ENCODE results near the gene METTL26.
A peak's percentile ranks its signal among the peaks of the same experiment; 100 is the strongest.

METTL26 gene

GRCh38 chr16:658679-659571 lies 22.8 kb upstream of the METTL26 start:
- Mint-ChIP-seq H3K27ac (no peak overlapping the region), H3K4me1 (ENCODE audit: low read depth) (peaks cover 5% of the 10 kb centered on the region), H3K27me3 (ENCODE audit: low read depth) (no peaks in the 10 kb centered on the region), H3K36me3 (ENCODE audit: low read depth) (no peaks in the 10 kb centered on the region), H3K4me3 (no peak overlapping the region), H3K9me3 (no peaks in the 10 kb centered on the region)
- no peak for DNase-seq (ENCODE audit: low spot score)

GRCh38 chr16:657487-657886 lies 21.4 kb upstream of the METTL26 start:
- Mint-ChIP-seq H3K27ac (no peak overlapping the region), H3K27me3 (ENCODE audit: low read depth) (no peaks in the 10 kb centered on the region), H3K9me3 (no peaks in the 10 kb centered on the region), H3K4me3 (no peak overlapping the region), H3K4me1 (ENCODE audit: low read depth) (peaks cover 5% of the 10 kb centered on the region), H3K36me3 (ENCODE audit: low read depth) (no peaks in the 10 kb centered on the region)
- no peak for DNase-seq (ENCODE audit: low spot score)

DNA sequence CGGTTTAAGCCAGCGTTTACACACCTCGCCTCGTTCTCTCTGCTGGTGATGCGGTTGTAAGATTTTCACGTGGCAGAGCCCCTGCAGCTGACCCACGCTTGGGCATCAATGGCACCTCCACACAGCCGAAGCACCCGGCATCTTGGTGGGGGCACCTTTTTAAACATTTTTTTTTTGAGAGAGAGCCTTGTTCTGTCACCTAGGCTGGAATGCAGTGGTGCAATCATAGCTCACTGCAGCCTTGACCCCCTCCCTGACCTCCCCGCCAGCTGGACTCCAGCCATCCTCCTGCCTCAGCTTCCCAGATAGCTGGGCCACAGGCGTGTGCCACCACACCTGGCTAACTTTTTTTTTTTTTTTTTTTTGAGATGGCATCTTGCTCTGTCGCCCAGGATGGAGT lies 17.9 kb upstream of the METTL26 start:
- Mint-ChIP-seq H3K4me3 (no peak overlapping the region), H3K27ac (no peak overlapping the region), H3K9me3 (no peaks in the 10 kb centered on the region), H3K4me1 (ENCODE audit: low read depth) (no peaks in the 10 kb centered on the region), H3K27me3 (ENCODE audit: low read depth) (no peaks in the 10 kb centered on the region), H3K36me3 (ENCODE audit: low read depth) (no peaks in the 10 kb centered on the region)
- DNase-seq (ENCODE audit: low spot score), result no peak

- no peaks in the 10 kb centered on the region for H3K4me1 Mint-ChIP-seq (ENCODE audit: low read depth)
- H3K36me3 Mint-ChIP-seq (ENCODE audit: low read depth), result no peaks in the 10 kb centered on the region
- H3K9me3 Mint-ChIP-seq, result no peaks in the 10 kb centered on the region
- no peak overlapping the region for H3K27ac Mint-ChIP-seq
- no peak overlapping the region for H3K4me3 Mint-ChIP-seq
- no peak for DNase-seq (ENCODE audit: low spot score)
- no peaks in the 10 kb centered on the region for H3K27me3 Mint-ChIP-seq (ENCODE audit: low read depth)
Measured at GRCh38 chr16:652454-653305, 16.6 kb upstream of the METTL26 start.

DNA sequence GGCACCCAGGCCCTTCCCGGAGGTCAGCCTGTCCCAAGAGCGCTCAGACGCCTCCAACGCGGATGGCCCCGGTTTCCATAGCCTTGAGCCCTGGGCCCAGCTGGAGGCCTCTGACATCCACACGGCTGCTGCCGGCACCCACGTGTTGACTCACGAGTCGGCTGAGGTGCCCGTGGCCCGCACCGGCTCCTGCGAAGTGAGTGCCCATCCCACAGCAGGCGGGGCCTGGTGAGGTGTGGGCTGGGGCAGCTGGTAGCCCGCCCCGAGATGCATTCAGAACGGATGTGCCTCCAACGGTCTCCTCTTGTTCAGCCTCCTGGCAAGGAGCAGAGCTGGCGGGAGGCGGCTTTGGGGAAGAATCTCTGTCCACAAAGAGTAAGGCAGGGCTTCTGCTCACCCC lies 15.7 kb upstream of the METTL26 start:
- DNase-seq (ENCODE audit: low spot score), result no peak
- Mint-ChIP-seq H3K27ac (no peak overlapping the region), H3K4me1 (ENCODE audit: low read depth) (no peaks in the 10 kb centered on the region), H3K36me3 (ENCODE audit: low read depth) (no peaks in the 10 kb centered on the region), H3K4me3 (no peak overlapping the region), H3K9me3 (no peaks in the 10 kb centered on the region), H3K27me3 (ENCODE audit: low read depth) (no peaks in the 10 kb centered on the region)

DNA sequence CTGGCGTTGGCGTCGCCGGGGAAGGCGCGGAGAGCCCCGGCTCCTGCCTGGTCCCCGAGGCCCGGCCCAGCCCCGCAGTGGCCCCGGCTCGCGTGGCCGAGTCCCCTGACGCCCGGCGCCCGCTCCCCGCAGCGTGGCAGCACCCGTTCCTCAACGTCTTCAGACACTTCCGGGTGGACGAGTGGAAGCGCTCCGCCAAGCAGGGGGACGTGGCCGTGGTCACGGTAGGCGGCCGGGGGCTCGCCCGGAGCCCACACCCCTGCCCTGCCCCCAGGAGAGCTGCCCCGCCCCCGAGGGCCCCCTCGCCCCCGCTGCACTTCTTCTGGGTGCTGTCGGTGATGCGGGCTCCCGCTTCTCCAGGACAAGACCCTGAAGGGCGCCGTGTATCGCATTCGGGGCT lies 13.5 kb upstream of the METTL26 start:
- H3K4me3 Mint-ChIP-seq, result peak overlapping the region; percentile 77
- peak overlapping the region; percentile 43 for H3K27ac Mint-ChIP-seq
- peaks cover under 1% of the 10 kb centered on the region for H3K4me1 Mint-ChIP-seq (ENCODE audit: low read depth)
- no peaks in the 10 kb centered on the region for H3K27me3 Mint-ChIP-seq (ENCODE audit: low read depth)
- H3K9me3 Mint-ChIP-seq, result no peaks in the 10 kb centered on the region
- no peaks in the 10 kb centered on the region for H3K36me3 Mint-ChIP-seq (ENCODE audit: low read depth)
- no peak for DNase-seq (ENCODE audit: low spot score)

GRCh38 chr16:648781-649589 lies 12.9 kb upstream of the METTL26 start, which contains the start of gene WDR90:
Gene WDR90 (plus strand): TSS chr16:649365. CDS start chr16:649417, 52 bp downstream.
- peak; percentile 93 for DNase-seq (ENCODE audit: low spot score)
- peaks cover 6% of the 10 kb centered on the region for H3K4me1 Mint-ChIP-seq (ENCODE audit: low read depth)
- no peaks in the 10 kb centered on the region for H3K27me3 Mint-ChIP-seq (ENCODE audit: low read depth)
- H3K9me3 Mint-ChIP-seq, result no peaks in the 10 kb centered on the region
- no peaks in the 10 kb centered on the region for H3K36me3 Mint-ChIP-seq (ENCODE audit: low read depth)
- peak within 1 kb of the TSS; percentile 78 for H3K4me3 Mint-ChIP-seq
- H3K27ac Mint-ChIP-seq, result peak within 1 kb of the TSS; percentile 69

GRCh38 chr16:648071-648780 lies 12.1 kb upstream of the METTL26 start:
- H3K4me3 Mint-ChIP-seq, result peak overlapping the region; percentile 78
- peaks cover 9% of the 10 kb centered on the region for H3K4me1 Mint-ChIP-seq (ENCODE audit: low read depth)
- no peaks in the 10 kb centered on the region for H3K9me3 Mint-ChIP-seq
- H3K27ac Mint-ChIP-seq, result peak overlapping the region; percentile 69
- H3K36me3 Mint-ChIP-seq (ENCODE audit: low read depth), result no peaks in the 10 kb centered on the region
- no peaks in the 10 kb centered on the region for H3K27me3 Mint-ChIP-seq (ENCODE audit: low read depth)
- DNase-seq (ENCODE audit: low spot score), result peak; percentile 40

- peaks cover 9% of the 10 kb centered on the region for H3K4me1 Mint-ChIP-seq (ENCODE audit: low read depth)
- no peaks in the 10 kb centered on the region for H3K9me3 Mint-ChIP-seq
- no peak overlapping the region for H3K4me3 Mint-ChIP-seq
- no peak for DNase-seq (ENCODE audit: low spot score)
- no peaks in the 10 kb centered on the region for H3K27me3 Mint-ChIP-seq (ENCODE audit: low read depth)
- no peaks in the 10 kb centered on the region for H3K36me3 Mint-ChIP-seq (ENCODE audit: low read depth)
- no peak overlapping the region for H3K27ac Mint-ChIP-seq
Measured at GRCh38 chr16:647173-647902, 11.2 kb upstream of the METTL26 start.

DNA sequence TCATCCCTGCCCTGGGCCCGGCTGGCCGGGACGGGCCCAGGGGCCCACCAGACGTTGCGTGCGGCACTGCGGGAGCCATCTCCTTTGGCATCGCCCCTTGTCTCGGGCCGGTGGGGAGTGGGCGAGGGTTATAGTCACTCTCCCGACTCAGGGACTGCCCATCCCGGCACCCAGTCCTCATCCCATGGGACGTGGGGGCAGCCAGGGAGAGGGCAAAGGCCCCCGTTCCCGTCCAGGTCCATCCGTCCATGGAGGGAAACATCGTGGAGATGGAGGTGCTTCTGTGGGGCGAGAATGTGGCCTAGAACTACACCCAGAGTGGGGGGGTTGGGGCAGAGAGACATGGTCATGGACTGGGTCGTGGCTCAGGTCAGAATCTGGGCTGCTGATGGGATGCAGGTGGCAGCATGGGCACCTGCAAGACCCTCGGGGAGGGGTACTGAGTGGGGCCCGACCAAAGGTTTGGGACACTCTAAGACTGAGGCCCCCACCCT lies 10.6 kb upstream of the METTL26 start:
- H3K27ac Mint-ChIP-seq, result no peak overlapping the region
- H3K27me3 Mint-ChIP-seq (ENCODE audit: low read depth), result no peaks in the 10 kb centered on the region
- DNase-seq (ENCODE audit: low spot score), result no peak
- H3K4me3 Mint-ChIP-seq, result no peak overlapping the region
- H3K4me1 Mint-ChIP-seq (ENCODE audit: low read depth), result peaks cover 9% of the 10 kb centered on the region
- no peaks in the 10 kb centered on the region for H3K36me3 Mint-ChIP-seq (ENCODE audit: low read depth)
- no peaks in the 10 kb centered on the region for H3K9me3 Mint-ChIP-seq

DNA sequence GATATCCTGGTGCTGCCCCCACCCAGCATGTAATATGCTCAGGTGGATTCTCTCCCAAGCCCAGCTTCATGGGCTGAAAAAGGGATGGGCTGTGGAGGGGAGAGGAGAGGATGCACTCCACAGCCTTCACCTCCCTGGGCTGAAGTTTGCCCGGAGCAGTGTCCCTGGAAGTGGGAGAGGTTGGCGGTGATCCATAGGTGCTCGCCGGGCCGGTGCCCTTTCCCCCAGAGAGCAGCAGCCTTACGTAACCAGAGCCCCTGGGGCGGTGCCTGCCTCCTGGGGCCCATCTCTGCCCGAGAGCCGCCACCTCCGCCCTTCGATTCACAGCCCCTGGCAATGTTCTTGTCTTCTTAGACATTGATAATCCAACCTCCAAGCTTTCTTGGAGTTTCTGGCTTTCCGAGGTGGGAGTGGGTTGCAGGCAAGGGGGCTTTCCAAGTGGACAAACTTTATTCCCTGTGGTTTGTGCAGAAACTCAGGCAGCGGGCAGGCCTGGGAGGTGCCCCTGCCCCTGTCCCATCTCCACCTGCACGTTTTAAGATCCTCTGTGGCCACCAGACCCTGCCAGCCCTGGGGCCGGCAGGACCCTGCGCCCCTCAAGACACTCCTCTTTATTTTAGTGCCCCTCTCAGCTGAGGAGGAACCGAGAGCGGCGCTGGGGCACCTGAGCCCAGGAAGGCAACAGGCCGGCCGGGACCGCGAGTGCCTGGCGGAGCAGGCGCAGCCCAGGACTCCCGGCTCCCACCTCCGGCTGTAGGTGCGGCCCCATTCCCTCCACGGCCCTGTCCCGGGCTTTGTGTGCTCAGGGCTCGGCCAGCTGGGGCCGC lies 10.0 kb upstream of the METTL26 start:
- no peak overlapping the region for H3K27ac Mint-ChIP-seq
- H3K4me3 Mint-ChIP-seq, result no peak overlapping the region
- no peak for DNase-seq (ENCODE audit: low spot score)
- H3K9me3 Mint-ChIP-seq, result no peaks in the 10 kb centered on the region
- H3K36me3 Mint-ChIP-seq (ENCODE audit: low read depth), result no peaks in the 10 kb centered on the region
- peaks cover 9% of the 10 kb centered on the region for H3K4me1 Mint-ChIP-seq (ENCODE audit: low read depth)
- no peaks in the 10 kb centered on the region for H3K27me3 Mint-ChIP-seq (ENCODE audit: low read depth)

DNA sequence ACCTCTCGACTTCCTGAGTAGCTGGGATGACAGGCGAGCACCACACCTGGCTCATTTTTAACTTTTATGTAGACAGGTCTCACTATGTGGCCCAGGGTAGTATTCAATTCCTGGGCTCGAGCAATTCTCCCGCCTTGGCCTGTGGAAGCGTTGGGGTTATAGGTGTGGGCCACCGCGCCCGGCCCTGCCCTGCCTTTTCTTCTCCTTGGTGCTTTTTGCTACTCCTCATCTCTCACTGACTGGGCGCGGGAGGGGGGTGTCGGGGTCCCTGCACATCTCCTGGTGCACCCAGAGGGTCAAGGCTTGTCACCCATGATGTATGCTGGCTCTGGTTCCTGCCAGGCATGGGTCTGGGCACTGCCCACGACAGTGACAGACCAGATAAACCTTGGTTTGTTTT lies 8.5 kb upstream of the METTL26 start:
- DNase-seq (ENCODE audit: low spot score), result no peak
- peaks cover 9% of the 10 kb centered on the region for H3K4me1 Mint-ChIP-seq (ENCODE audit: low read depth)
- no peaks in the 10 kb centered on the region for H3K27me3 Mint-ChIP-seq (ENCODE audit: low read depth)
- H3K4me3 Mint-ChIP-seq, result peak overlapping the region; percentile 55
- H3K36me3 Mint-ChIP-seq (ENCODE audit: low read depth), result no peaks in the 10 kb centered on the region
- H3K9me3 Mint-ChIP-seq, result no peaks in the 10 kb centered on the region
- peak overlapping the region; percentile 21 for H3K27ac Mint-ChIP-seq

Data from T-helper 2 cell treated with Interferon-gamma antibody and Interleukin-4, amounts not matched to agents 5 μg/mL and 100 μg/mL, for 36 hours (primary cell).